Measurements from ENCODE around the gene RAB27A. TPM values are rescaled to one million over a fixed set of nuclear protein-coding genes. Genes with fewer than 3 reads are reported as not detected.

The RAB27A gene
- total and polyA plus RNA-seq, 10 of the 15 experiments (the other 5 are each of a cell fraction or from before 2014, with no cell fraction given), result 13.3 to 139 (median 35.2) TPM

GRCh38 chr15:55289746-55290527, at the start of gene RAB27A (continued):
- TF ChIP-seq MLLT1 (IDR thresholded peaks at IDR 0.05), result peak; percentile 18; the same call in 1 of the 2 replicates
- TF ChIP-seq EGR1 (IDR thresholded peaks at IDR 0.05; ENCODE audit: borderline replicate concordance in 1 of 2, low read depth in 2 of 2, low read length in 2 of 2), result peak in 1 of 2 experiments; percentile 52; a peak in 1 of 3 replicates
- no peak for TF ChIP-seq IRF4 (IDR thresholded peaks at IDR 0.05; ENCODE audit: low read depth, low read length)
- TF ChIP-seq RELB (IDR thresholded peaks at IDR 0.05; ENCODE audit: low read depth), result peak; percentile 16; the same call in 1 of the 2 replicates
- peak; percentile 5; the same call in 1 of the 2 replicates for TF ChIP-seq CREB1 (IDR thresholded peaks at IDR 0.05; ENCODE audit: low read depth)
- TF ChIP-seq STAT1 (conservative IDR thresholded peaks at IDR 0.05), result no peak
- no peak for TF ChIP-seq SUPT20H (IDR thresholded peaks at IDR 0.05; ENCODE audit: borderline replicate concordance, control insufficient read depth, low read depth, low read length)
- TF ChIP-seq PRDM15 (CRISPR knock-in tag; IDR thresholded peaks at IDR 0.05), result no peak
- TF ChIP-seq TAF1 (IDR thresholded peaks at IDR 0.05; ENCODE audit: borderline replicate concordance, low read depth, low read length), result 0 out of 2 replicates have a peak, but pooled peaks have one; percentile 21
- TF ChIP-seq RELA (IDR thresholded peaks at IDR 0.05; ENCODE audit: borderline replicate concordance, partially characterized antibody), result no peak
- 0 out of 2 replicates have a peak, but pooled peaks have one; percentile 62 for TF ChIP-seq CHD1 (IDR thresholded peaks at IDR 0.05; ENCODE audit: low read depth, low read length)
- TF ChIP-seq PML (IDR thresholded peaks at IDR 0.05; ENCODE audit: low read length), result peak; percentile 26; the same call in 1 of the 2 replicates
- TF ChIP-seq ZBED1 (IDR thresholded peaks at IDR 0.05; ENCODE audit: borderline replicate concordance), result no peak
- TF ChIP-seq ZNF687 (IDR thresholded peaks at IDR 0.05), result peak; percentile 45; the same call in 1 of the 2 replicates
- TF ChIP-seq RB1 (IDR thresholded peaks at IDR 0.05; ENCODE audit: borderline replicate concordance), result 0 out of 2 replicates have a peak, but pooled peaks have one; percentile 48
- TF ChIP-seq POLR2AphosphoS5 (IDR thresholded peaks at IDR 0.05; ENCODE audit: low read length), result 0 out of 2 replicates have a peak, but pooled peaks have one; percentile 41
- TF ChIP-seq EED (IDR thresholded peaks at IDR 0.05; ENCODE audit: low read depth), result peak; percentile 65
